Germinal center (tissue), 1 donor: ENCODE measurements around the gene WAS.
"Not testable (repeated sequence)": the region's sequence is repeated elsewhere in the genome, so short reads cannot be mapped to it uniquely, and the experiment has no call there.

Experiments
- DNase-seq: peaks from one replicate; pipeline ENCODE4 v3.0.0; 2012; ENCODE audit warnings: mixed read lengths, low spot score

The WAS gene

DNA sequence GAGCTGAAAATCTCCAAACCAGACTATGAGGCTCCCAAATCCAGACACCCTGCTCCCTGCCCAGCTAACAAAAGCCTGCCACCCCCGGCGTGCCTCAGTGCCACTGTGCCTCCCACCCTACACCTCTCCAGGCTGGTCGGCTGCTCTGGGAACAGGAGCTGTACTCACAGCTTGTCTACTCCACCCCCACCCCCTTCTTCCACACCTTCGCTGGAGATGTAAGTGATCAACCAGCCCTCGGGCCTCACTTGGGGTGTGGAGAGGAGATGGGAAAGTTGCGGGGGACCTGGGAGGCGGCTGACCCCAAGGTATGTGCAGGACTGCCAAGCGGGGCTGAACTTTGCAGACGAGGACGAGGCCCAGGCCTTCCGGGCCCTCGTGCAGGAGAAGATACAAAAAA lies 1.8 kb downstream of the WAS start:
- no peak for DNase-seq

DNA sequence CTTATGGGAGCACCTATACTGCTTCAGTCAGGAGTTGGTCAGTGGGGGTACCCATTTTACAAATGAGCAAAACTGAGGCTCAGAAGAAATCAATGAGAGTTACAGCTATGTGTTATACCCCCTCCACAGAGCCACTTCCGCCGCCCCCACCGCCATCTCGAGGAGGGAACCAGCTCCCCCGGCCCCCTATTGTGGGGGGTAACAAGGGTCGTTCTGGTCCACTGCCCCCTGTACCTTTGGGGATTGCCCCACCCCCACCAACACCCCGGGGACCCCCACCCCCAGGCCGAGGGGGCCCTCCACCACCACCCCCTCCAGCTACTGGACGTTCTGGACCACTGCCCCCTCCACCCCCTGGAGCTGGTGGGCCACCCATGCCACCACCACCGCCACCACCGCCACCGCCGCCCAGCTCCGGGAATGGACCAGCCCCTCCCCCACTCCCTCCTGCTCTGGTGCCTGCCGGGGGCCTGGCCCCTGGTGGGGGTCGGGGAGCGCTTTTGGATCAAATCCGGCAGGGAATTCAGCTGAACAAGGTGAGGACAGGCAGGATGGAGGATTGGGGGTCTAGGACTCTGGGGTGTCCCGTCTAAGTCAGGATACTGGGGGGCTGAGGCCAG lies 5.0 kb downstream of the WAS start:
- no peak for DNase-seq

DNA sequence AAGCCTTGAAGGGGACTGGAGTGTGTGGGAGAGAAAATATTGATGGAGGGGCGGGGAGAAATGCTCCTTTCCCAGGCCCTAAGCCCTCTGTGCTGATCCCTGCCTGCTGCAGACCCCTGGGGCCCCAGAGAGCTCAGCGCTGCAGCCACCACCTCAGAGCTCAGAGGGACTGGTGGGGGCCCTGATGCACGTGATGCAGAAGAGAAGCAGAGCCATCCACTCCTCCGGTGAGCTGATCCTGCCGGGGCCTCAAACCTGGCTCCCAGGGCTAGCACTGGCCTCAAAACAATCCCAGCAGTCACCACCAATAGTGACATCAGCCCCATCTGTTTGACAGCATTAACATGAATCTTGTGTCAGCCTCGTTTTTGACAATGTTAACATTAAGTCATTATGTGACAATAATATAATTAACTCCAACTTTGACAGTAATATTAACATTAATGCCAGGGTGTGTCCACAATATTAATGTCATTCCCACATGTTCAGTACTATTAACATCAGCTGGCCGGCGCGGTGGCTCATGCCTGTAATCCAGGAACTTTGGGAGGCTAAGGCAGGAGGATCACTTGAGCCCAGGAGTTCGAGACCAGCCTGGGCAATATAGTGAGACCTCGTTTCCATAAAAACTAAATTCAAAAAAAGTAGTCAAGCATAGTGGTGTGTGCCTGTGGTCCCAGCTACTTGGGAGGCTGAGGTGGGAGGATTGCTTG lies 5.8 kb downstream of the WAS start:
- DNase-seq: no peak

DNA sequence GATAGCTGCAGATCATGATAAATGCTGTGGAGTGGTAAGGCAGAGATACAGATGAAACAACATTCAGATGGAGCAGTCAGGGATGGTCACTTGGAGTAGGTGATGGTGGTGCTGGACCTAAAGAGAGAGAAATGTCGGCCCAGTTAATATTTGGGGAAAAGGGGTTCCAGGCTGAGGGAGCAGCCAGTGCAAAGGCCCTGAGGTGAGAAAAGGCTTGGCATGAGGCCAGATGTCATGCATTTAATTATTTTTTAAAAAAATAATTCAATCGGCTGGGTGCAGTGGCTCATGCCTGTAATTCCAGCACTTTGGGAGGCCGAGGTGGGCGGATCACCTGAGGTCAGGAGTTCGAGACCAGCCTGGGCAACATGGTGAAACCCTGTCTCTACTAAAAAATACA lies 8.1 kb downstream of the WAS start:
- DNase-seq: not testable (repeated sequence)

DNA sequence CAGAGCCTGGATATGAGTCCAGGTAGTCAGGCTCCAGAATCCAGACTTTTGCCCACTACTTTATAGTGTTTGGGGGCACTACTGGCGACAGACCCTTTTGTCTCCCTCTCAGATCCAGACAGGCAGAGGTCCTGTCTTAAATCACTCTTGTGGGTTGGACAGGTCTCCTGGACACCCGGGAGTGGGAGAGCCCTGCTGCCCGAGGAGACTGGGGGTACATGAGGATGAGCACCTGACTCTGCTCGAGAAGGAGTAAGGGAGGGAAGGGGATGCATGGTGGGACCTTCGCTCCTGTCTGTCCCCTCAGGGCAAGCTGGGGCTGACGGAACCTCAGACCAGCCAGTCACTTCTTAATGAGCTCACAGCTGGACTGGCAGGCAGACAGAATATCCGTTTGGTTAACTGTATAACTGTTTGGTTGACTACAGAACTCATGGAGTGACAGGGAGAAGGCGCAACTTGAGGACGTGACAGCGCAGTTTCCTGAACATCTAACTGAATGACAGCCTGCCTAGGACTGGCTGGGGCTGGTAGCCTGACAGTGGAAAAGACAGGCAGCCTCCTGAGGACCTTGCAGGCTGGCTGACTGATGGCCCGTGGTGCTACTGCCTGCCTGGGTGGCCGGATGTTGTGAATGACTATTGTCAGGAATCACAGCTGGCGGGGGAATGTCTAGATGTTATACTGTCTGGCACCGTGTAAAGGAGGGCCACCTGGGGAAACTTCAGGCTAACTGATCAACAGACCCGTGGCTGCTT lies 11.4 kb downstream of the WAS start:
- no peak for DNase-seq

DNA sequence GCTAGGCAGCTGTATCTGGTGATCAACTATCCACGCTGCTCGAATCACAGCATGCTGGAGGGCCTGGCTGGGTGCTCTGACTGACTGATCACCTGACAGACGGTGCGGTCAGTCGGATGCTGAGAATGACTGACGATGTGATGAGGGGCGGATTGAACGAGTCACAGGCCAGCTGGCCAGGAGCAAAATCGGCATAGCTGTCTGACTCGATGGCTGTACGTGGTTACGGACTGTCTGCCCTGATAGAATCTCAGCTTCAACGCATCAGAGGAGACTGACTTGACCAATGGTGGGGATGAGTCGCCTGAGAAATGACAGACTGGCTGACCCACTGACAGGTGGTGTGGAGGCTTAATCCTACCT lies 11.9 kb downstream of the WAS start:
- no peak for DNase-seq

DNA sequence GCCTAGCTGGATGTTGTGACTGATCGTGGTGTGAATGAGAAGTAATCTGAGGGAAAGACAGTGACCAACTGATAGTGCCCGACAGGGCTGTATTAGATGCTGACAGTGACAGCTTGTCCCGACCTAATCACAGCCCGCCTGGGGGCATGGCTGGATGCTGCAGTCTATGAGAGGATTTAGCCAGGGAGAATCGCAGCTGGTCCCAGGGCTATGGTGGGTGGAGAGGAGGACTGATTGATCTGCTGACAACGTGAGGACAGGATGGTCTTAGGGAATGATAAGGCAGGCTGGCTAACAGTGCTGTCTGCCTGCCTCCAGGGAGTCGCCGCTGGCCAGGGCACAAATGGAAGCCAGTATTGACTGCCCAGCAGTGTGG lies 12.3 kb downstream of the WAS start:
- DNase-seq: peak; percentile 7

DNA sequence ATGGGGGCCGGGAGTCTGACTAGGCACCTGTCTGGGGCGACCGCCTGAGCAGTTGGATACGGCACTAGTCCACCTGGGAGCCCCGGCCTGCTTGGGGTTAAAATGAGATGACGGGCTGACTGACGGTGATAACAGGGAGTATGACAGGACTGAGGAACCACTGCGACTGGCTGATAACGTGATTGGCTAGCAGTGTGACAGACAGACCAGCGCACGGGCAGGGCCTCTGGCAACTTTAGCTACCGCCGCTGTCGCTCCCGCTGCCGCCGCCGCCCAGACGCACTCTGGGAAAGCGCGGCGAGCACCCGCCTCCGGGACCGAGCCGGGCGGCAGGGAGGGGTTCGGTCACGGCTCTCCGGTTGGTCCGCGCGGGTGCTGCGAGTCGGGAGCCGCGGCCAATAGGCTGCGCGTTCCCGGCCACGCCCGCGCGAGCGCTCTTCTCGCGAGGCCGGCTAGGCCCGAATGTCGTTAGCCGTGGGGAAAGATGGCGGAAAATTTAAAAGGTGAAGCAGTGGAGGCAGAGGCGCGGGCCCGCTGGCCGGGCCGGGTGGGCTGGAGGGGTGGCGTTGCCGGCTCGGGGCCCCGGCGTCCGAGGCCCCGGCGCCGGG lies 12.8 kb downstream of the WAS start, which contains the start of gene SUV39H1:
TSS of gene SUV39H1 (plus strand) at position 434 of the 608 bp plus-strand sequence. CDS start at position 485, 51 bp downstream.
- DNase-seq: peak; percentile 94

DNA sequence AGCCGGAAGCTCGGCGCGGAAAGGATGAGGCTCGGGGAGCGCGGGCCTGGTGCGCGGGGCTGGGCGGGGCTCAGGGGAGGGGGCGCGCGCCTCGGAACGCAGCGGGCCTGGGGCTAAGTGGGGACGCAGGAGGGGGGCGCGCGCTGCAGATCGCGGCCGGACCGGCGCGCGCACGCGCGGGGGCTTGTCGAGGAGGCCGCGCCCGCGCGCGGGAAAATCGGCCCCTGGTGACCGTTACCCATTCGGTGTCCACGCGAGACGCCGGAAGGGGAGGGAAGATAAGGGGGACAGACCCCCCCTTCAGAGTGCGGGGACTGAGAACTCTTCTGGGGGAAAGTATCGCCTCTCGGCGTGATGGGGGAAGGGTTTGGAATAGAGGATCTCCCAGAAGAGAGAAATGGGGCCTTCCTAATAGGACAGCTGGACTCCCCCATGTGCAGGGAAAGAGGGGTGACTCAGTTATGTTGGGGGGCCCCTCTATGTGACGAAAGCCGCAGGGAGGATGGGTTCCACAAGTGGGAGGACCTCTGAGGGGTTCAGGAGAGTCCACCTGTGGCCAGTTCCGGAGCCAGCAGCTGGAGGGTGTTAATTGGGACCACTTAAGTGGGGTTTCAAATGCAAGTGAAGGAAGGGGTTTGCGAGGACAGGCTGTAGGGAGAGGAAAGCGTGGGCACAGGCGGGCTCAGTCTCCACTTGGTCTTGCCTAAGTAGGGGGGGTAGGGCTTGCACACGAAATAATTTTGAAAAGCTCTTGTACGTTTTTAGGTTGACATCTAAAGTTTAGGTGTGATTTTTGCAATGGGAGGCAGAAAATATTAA lies 13.5 kb downstream of the WAS start:
- DNase-seq: peak; percentile 19

DNA sequence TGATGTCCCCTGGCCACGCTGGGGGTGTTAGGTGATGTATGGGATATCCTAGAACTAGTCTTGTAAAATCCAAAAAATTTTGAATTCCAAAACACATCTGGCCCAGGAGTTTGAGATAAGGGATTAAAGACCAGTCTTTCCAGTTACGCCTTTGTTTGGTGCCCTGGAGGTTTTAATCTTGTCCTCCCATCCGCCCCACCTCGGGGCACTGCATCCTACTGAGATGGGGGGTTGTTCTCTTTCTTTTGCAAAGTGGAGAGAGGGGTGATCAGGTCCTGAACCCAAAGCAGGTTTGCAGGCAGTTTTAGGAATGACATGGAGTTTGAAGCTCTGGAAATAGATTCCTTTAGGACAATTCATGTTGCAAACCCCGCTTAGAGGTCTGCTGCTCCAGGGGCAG lies 14.7 kb downstream of the WAS start:
- DNase-seq: no peak

DNA sequence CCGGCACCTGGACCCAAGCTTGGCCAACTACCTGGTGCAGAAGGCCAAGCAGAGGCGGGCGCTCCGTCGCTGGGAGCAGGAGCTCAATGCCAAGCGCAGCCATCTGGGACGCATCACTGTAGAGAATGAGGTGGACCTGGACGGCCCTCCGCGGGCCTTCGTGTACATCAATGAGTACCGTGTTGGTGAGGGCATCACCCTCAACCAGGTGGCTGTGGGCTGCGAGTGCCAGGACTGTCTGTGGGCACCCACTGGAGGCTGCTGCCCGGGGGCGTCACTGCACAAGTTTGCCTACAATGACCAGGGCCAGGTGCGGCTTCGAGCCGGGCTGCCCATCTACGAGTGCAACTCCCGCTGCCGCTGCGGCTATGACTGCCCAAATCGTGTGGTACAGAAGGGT lies 16.6 kb downstream of the WAS start:
- no peak for DNase-seq

DNA sequence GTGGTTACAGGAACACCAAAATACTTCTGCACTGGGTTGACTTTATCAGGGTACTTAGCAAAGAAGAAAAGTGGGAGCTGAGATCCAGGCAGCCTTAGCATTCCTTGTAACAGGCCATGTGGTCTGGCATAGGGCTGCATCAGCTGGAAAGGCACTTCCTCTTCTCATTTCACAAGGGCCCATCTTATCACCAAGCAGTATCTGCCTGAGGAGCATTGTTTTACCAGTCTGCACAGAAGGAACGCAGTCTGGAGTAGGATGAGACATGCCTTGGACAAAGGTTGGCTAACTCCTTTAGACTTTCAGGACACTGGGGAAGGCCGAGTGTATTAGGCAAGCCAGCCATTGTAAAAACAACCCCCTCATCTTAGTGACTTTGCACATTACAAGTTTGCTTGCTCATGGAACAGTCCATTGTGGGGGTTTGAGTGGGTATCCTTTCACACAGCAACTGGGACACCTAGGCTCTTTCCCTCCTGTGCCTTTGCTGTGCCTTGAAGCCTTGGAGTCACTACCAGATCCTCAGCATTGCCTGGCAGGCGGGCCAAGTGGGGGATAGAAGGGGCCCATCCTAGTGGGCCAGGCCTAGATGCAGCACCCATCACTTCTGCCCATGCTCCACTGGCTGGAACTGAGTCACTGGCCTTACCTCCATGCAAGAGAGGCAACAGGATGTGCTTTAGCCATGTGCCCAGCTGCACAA lies 17.5 kb downstream of the WAS start:
- no peak for DNase-seq

DNA sequence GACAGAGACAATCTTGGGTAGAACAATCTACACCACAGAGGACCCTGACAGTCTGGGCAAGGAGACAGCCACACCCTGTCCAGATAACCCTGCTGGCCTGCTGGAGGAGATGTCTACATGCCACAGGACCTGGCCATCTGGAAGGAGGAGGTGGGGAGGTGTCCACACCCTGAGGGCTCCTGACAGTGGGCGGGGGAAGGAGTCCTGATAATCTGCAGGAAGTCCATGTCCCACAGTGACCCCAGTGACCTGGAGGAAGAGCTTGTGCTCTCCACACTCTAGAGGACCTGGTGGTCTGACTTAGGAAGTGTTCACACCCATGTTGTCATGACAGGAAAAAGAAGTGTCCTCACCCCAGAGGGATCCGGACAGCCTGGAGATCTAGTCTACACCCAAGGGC lies 18.4 kb downstream of the WAS start:
- no peak for DNase-seq

DNA sequence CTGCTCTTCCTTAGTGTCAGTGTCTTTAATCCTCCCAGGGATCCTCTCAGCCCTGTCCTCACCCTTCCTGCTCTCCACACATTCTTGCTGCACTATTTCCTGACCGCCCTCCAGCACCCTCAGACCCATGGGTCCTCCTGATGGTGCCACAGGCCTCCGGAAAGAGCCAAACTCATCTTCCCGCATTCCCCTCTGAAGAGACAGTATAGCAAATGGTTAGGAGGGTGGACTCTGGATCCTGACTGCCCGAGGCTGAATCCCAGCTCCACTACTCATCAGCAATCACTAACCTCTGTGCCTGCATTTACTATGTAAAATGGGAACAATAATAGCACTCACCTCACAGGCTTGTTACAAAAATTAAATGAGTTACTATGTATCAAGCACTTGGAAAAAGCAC lies 19.1 kb downstream of the WAS start:
- DNase-seq: no peak

DNA sequence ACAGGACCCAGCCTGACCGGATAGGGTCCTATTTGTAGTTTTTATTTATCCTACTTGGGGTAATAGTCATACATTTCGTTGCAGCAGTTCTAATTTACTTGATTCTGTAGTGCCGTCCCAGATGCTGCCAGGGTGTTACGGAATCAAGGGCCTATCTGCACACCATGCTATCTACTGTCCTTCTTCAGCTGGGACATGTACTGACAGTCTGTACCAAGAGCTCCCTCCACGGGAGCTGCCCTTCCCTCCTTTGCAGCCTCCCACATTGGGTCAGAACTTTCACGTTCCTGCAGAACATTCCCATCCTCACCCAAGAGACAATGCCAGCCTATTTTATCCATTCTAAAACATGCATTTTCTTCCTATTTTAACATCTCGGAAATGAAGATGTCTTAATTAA lies 19.6 kb downstream of the WAS start:
- no peak for DNase-seq

DNA sequence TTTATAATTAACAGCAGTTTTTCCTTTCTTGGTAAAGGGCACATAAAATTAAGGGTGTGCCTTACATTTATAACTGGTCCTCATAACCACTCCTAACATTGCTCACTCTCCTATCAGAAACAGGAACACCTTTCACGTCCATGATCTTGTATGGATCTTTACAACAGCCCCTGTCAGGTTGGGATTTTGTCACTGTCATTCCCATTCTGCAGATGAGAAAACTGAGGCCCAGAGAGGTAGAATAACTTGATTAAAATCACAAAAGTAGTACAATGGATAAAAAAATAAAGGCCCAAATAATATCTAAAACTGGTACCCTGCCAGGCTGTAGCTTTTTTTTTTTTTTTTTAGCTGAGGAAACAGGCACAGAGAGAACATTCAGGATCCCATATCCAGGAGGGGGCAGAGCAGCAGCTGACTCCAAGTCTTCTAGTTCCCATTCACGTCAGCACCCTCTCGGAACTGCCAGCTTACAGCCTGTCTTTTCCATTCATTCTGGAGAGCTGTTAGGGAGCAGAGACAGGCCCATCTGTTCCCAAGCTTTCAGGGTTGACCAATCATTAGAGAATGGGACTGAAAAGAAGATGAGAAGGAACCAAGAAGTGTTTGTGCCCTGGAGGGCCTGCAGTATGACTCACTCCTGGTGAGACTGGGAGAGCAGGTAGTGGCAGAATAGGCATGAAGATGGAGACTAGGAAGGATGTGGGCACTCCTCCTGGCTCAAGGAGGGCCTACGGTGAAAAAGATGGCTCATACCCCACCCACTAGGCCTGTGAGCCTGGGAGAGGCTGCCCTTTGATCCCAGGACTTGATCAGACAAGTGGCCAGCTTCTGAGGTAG lies 20.3 kb downstream of the WAS start:
- DNase-seq: no peak

DNA sequence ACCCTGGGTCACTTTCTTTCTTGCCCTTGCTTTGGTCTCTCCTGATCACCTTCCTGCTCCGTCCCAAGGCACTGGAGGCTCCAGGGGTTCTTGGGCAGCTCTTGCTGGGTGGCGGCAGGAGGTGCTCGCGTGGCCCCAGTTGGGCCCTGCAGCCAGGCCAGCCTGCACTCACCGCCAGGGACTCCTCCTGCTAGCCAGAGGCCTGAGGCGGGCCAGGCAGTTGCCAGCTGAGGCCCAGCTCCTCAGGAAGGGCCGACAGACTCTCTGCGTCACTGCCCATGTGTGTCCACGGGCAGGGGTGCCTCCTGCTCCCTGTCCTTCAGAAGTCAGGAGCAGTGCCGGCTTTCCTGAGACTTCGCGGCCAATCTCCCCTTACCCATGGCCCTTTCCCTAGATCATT lies 22.3 kb downstream of the WAS start:
- no peak for DNase-seq

DNA sequence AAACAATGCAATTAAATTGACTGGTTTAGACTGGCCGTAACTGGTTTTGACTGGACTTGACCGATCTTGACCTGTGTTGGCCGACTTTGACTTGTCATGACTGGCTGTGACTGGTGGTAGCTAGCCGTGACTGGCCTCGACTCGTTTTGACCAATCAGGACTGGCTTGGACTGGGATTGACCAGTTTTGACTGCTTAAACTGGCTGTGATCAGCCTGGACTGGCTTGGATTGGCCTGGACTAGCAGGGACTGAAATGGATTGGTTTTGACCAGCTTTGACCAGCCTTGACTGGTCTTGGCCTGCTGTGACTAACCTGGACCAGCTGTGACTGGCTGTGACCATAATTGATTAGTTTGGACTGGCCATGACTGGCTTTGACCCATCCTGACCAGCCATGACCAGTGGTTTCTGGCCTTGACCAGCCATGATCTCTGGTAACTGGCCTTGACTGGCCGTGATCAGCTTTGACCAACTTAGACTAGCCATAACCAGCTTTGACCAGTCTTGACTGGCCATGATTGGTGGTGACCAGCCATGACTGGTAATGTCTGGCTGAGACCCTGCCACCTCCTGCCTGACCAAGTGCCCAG lies 26.0 kb downstream of the WAS start:
- no peak for DNase-seq

DNA sequence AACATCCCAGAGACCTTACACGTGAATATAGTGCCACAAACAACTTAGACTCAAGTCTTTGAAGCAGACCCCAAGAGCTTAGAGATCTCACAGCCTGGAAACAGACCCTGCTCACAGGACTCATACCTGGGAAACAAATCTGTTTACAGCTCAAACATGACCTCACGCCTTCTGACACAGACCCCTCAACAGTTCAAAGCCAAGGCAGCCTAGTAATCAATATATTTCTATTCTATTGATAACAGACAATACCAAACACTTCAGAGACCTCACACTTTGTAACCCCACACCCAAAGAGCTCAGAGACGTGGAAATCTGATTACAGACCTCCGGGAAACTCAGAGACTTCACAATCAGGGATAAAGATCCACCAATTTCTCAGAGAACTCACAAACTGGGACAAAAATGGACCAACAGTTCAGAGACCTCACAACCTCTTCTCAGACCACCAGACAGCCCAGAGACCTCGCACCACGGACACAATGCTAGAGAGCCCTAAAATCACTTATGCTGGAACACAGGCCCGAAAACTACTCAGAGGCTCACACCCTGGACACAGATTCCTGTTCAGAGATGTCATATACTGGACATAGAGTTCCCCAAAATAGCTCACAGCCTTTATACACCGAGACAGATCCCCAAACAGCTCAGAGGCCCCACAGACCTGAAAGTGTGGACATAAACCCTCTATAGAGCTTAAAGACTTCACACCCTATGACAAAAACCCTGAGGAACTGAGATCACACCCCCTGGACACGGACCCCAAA lies 27.7 kb downstream of the WAS start:
- no peak for DNase-seq
